Measurements from ENCODE around the gene ADAMTS17.

Gene ADAMTS17

DNA sequence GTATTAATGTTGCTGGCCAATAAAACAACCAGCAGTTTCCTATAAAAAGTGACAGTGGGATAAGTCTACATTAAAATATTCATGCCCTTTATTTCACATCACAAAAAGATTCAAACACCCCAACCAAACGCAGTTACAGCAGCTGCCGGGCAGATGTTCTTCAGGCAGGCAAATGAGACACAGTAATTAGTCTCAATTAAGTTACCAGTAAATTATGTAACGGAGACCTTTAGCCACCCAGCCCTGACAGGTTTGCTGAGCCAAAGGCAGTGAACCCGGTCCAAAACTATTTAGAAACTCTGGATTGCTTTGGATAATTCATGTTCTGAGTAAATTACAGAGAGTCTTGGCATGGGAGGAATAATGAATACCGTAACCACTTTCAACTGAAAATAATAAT lies 319.4 kb downstream of the ADAMTS17 start:
- no peak for DNase-seq (ENCODE audit: low read depth)

- DNase-seq (ENCODE audit: low read depth) = no peak
Measured at GRCh38 chr15:100021653-100022052, 320.1 kb downstream of the ADAMTS17 start.

- DNase-seq (ENCODE audit: low read depth) = no peak
Measured at GRCh38 chr15:100020614-100021013, 321.2 kb downstream of the ADAMTS17 start.

- DNase-seq (ENCODE audit: low read depth) = no peak
Measured at GRCh38 chr15:100020189-100020588, 321.6 kb downstream of the ADAMTS17 start.

- DNase-seq (ENCODE audit: low read depth) = no peak
Measured at GRCh38 chr15:100019601-100020000, 322.2 kb downstream of the ADAMTS17 start.

DNA sequence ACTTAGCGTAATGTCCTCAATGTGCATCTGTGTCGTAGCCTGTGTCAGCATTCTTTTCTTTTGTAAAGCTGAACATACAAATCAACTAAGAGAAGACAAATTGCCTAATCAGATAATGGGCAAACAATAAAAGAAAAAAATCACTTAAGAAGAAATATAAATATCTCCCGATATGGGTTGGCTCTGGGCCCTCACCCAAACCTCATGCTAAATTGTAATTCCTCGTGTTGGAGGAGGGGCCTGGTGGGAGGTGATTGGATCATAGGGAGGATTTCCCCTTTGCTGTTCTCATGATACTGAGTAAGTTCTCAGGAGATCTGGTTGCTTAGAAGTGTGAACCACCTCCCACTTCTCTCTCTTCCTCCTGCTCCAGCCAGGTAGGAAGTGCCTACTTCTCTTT lies 323.6 kb downstream of the ADAMTS17 start:
- no peak for DNase-seq (ENCODE audit: low read depth)

DNA sequence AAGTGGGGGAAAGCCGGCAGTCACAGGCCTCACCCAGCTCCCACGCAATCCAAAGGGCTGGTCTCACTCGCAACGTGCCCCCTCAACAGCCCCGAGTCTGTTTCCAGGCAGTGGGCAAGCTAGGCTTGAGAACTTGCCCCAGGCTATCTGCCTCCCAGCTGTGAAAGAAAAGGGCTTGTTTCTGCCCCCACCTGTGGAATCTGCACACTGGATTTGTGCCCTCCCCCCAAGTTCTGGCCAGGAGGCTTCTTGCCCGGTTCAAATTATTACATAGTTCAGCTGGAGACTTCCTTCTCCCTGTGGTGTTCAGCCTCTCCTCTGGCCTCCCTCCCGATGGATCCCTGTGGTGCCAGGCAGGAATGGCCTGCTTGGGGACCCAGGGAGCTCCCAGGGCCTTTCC lies 324.6 kb downstream of the ADAMTS17 start:
- no peak for DNase-seq (ENCODE audit: low read depth)

DNA sequence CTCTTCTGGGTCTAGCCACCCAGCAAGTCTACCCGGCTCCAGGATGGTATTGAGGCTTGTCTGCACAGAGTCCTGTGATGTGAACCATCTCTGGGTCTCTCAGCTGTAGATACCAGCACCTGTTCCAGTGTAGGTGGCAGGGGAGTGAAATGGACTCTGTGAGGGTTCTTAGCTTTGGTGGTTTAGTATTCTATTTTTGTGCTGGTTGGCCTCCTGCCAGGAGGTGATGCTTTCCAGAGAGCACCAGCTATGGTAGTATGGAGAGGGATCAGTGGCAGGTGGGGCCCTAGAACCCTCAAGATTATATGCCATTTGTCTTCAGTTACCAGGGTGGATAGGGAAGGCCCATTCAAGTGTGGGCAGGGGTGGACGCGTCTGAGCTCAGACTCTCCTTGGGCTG lies 325.1 kb downstream of the ADAMTS17 start:
- no peak for DNase-seq (ENCODE audit: low read depth)

GRCh38 chr15:100011235-100011634 lies 330.5 kb downstream of the ADAMTS17 start:
- DNase-seq (ENCODE audit: low read depth) = no peak

- DNase-seq (ENCODE audit: low read depth) = no peak
Measured at GRCh38 chr15:100009372-100009771, 332.4 kb downstream of the ADAMTS17 start.

DNA sequence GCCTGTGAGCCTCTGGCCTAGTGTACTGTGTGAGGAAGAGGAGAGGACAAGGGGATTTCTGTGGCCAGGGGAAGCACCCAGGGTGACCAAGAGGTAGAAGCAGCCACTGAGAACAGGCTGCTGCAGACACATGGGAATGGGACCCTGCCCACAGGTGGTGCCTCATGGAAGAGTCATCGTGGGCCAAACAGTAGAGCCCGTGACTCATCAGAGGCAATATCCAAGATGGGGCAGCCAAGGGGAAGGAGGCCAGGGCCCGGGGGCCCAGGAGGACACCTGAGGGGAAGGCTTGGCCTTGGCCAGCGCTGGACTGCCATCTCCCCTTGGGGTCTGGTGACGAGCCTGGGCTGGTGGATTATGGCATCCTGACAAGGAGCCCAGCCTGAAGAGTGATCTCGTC lies 333.5 kb downstream of the ADAMTS17 start:
- DNase-seq (ENCODE audit: low read depth) = no peak

DNA sequence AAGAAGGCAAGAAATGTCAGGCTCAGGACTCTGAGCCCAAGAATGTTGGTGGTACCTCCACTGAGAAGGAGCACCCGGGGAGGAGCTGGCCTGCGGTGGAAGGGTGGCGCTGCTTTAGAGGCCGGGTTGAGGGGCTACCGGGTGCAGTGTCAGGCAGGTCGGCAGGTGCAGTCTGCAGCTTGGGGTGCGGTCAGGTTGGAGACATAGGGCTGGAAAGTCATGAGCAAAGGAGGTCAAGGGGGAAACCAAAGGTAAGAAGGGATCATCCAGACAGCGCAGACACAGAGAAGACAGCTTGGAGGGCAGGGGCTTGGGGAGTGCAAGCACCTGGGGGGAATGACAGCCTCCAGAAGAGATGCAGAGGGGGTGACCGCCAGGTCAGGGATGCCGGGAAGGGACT lies 334.2 kb downstream of the ADAMTS17 start:
- no peak for DNase-seq (ENCODE audit: low read depth)

DNA sequence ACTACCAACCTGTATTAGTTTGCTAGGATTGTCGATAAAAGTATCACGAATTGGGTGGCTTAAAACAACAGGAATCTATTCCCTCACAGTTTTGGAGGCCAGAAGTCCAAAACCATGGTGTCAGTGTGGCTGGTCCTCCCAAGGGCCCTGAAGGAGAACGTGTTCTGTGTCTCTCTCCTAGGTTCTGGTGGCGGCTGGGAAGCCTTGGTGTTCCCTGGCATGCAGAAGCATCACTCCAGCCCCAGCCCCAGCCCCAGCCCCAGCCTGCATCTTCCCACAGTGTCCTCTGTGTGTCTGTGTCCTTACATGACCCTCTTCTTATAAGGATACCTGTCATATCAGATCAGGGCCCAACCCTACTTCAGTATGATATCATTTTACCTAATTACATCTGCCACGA lies 336.1 kb downstream of the ADAMTS17 start:
- DNase-seq (ENCODE audit: low read depth) = no peak

DNA sequence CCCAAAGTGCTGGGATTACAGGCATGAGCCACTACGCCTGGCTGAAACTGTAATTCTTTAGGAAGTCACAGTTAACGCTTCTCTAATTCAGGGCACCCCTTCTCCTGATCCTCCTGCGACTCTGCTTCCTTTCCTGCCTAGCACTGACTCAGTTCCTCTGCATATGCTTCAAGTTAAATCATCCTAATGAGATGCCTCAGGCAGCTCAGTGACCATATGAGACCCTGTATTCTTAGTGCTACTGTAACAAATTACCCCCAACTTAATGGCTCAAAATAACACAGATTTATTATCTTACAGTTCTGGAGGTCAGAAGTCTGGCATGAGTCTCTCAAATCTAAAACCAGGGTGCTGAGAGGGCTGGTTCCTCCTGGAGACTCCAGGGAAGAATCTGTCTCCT lies 336.8 kb downstream of the ADAMTS17 start:
- DNase-seq (ENCODE audit: low read depth) = no peak

DNA sequence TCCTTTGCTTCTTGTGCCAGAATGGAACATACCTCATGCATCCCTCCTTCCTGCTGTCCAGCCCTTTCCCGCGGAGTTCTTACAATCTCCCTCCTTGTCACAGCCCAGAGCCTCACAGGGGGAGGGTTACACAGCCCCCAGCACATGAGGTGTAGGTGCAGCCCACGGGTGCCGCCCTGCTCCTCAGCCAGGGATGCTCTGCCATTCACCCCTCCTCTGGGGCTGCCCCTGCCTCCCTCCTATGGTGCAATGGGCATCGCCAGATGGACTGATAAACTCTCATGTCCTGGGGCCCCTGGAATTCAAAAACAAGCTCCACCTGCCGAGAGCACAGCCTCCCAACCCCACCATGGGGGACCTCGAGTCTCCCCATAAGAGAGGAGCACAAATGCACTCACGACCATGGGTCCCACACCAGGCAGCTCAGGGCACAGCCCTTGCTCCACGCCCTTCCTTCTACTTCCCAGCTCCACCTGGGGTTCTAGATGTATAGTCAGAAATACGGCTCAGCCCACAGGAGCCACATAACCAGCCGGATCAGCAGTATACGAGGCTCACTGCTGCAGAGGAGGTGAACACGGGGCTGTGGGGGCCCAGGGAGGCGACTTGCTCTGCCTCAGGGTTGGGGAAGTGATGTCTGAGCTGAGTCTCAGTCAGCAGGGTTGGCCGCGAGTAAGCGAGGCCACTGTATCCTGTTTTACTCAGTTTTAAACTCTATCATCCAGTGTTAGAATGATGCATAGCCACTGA lies 338.8 kb downstream of the ADAMTS17 start:
- no peak for DNase-seq (ENCODE audit: low read depth)

DNA sequence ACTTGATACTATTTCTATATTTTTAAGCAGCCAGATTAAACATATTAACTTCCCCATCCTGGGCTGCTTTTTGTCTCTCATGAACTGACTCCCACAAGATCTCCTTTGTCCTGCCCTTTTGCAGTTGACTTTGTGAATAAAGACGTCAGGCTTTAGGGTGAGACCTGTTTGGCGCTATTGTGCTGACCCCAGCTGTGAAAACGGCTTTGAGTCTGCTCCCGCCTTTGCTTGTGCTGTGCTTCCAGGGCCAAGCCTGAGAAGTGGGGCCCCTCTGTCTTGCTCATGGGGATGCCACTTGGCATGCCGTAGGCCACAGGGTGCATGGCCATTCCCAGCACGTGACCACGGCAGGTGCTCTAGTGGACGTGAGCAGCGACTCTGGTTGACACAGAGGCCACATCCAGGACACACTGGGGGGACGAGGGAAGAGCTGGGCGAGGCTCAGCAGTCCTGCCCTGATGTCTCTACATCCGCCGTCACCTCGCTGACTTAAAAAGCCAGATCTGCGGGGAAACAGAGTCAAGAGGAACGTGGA lies 339.6 kb downstream of the ADAMTS17 start:
- no peak for DNase-seq (ENCODE audit: low read depth)

- no peak for DNase-seq (ENCODE audit: low read depth)
Measured at GRCh38 chr15:100001405-100001804, 340.4 kb downstream of the ADAMTS17 start.

GRCh38 chr15:99999282-100000070 lies 342.3 kb downstream of the ADAMTS17 start:
- no peak for DNase-seq (ENCODE audit: low read depth)

DNA sequence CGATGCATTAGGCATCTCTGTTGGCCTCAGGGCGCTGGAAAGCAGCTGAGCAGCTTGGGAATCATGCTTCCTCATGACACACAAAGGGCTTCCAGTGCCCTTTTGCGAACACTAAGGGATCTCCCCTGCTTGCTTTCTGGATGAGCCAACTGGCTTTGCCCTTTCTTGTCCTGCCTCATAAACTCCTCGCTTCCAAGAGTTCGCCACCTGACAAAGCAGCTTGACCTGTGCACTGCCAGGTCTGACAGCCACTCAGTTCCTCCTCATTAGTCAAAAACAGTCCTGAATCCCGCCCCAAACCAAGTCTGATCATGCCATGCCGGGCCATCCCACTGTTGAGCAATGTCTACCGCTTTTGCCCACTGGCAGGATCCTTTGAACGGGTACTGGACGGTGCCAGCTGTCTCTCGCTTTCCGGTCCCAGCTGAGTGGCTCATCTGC lies 343.1 kb downstream of the ADAMTS17 start:
- DNase-seq (ENCODE audit: low read depth) = no peak

DNA sequence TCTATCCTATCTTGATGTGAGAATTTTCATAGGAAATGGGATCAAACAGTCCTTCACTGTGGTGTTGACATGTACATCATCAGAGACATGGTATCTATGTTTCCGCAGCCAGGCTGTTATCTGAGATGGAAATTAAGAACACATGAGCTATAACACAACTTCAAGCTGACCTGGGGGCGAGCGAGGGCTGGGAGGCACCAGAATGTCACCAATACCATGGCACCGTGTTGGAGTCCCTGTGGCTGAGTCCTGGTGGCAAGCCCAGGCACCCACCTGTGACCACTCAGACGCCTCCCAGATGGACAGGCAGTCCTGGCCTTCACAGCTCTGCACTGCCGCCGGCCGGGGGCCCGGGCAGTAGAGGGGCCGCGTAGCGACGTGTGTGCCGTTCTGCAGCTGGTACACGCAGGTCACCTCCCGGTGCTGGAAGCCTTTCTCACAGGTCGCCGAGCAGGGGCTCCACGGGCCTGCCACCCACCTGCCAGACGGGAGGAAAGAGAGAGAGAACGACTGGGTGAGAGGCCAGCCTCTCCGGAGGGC lies 344.6 kb downstream of the ADAMTS17 start:
- DNase-seq (ENCODE audit: low read depth) = no peak

GRCh38 chr15:99996660-99997059 lies 345.1 kb downstream of the ADAMTS17 start:
- DNase-seq (ENCODE audit: low read depth) = no peak

GRCh38 chr15:99995543-99995942 lies 346.2 kb downstream of the ADAMTS17 start:
- DNase-seq (ENCODE audit: low read depth) = no peak

GRCh38 chr15:99994849-99995248 lies 346.9 kb downstream of the ADAMTS17 start:
- no peak for DNase-seq (ENCODE audit: low read depth)
